ENCODE results near the gene RINL.

The RINL gene

GRCh38 chr19:38852231-38853044 lies 25.6 kb downstream of the RINL start:
- H3K4me3 ChIP-seq: peak overlapping the region; percentile 62 to 88 (median 79)
- peak overlapping the region; percentile 94 to 100 (median 99) for H3K27ac ChIP-seq

- peak overlapping the region; percentile 94 to 100 (median 99) for H3K27ac ChIP-seq
- peak overlapping the region; percentile 62 to 88 (median 79) for H3K4me3 ChIP-seq
Measured at GRCh38 chr19:38851622-38852230, 26.3 kb downstream of the RINL start.

- Histone ChIP-seq H3K4me3 (peak overlapping the region; percentile 47 to 88 (median 79)), H3K27ac (peak overlapping the region; percentile 94 to 100 (median 99))
Measured at GRCh38 chr19:38850976-38851621, 27.0 kb downstream of the RINL start.

GRCh38 chr19:38850436-38850975 lies 27.6 kb downstream of the RINL start:
- Histone ChIP-seq H3K4me3 (peak overlapping the region; percentile 47 to 88 (median 79)), H3K27ac (peak overlapping the region; percentile 94 to 100 (median 99))

GRCh38 chr19:38849860-38850435 lies 28.1 kb downstream of the RINL start, which contains the start of gene HNRNPL:
HNRNPL (minus strand) TSS chr19:38849986; CDS start chr19:38849966, 20 bp downstream.
- Histone ChIP-seq H3K4me3 (peak within 1 kb of the TSS; percentile 74 to 99 (median 89)), H3K27ac (peak within 1 kb of the TSS; percentile 97 to 100 (median 100))

GRCh38 chr19:38849147-38849859 lies 28.8 kb downstream of the RINL start:
- peak overlapping the region; percentile 71 to 99 (median 89) for H3K4me3 ChIP-seq

GRCh38 chr19:38848299-38849146 lies 29.6 kb downstream of the RINL start:
- peak overlapping the region in 20 of 21 experiments; percentile 64 to 100 (median 100) for H3K27ac ChIP-seq
- H3K4me3 ChIP-seq: peak overlapping the region; percentile 71 to 99 (median 89)

More at GRCh38 chr19:38849147-38849859, 28.8 kb downstream of the RINL start:
- H3K27ac ChIP-seq: peak overlapping the region; percentile 97 to 100 (median 100)

- Histone ChIP-seq H3K27ac (peak overlapping the region in 1 of 21 experiments; percentile 39), H3K4me3 (no peak overlapping the region)
Measured at GRCh38 chr19:38846097-38846496, 32.0 kb downstream of the RINL start.

- Histone ChIP-seq H3K4me3 (no peak overlapping the region), H3K27ac (peak overlapping the region in 2 of 21 experiments; percentile 14 to 39)
Measured at GRCh38 chr19:38845374-38846024, 32.6 kb downstream of the RINL start.

GRCh38 chr19:38844093-38844686 lies 33.9 kb downstream of the RINL start:
- Histone ChIP-seq H3K27ac (peak overlapping the region in 4 of 21 experiments; percentile 8 to 33 (median 10)), H3K4me3 (no peak overlapping the region)

GRCh38 chr19:38843175-38843758 lies 34.8 kb downstream of the RINL start:
- Histone ChIP-seq H3K4me3 (no peak overlapping the region), H3K27ac (peak overlapping the region in 7 of 21 experiments; percentile 8 to 66 (median 53))

GRCh38 chr19:38842439-38843174 lies 35.5 kb downstream of the RINL start:
- peak overlapping the region in 8 of 21 experiments; percentile 6 to 66 (median 56) for H3K27ac ChIP-seq
- H3K4me3 ChIP-seq: no peak overlapping the region

- Histone ChIP-seq H3K27ac (peak overlapping the region in 9 of 21 experiments; percentile 8 to 64 (median 24)), H3K4me3 (no peak overlapping the region)
Measured at GRCh38 chr19:38841787-38842438, 36.2 kb downstream of the RINL start.

GRCh38 chr19:38841180-38841766 lies 36.8 kb downstream of the RINL start:
- Histone ChIP-seq H3K27ac (peak overlapping the region in 9 of 21 experiments; percentile 8 to 73 (median 52)), H3K4me3 (no peak overlapping the region)

GRCh38 chr19:38840583-38840968 lies 37.5 kb downstream of the RINL start:
- H3K4me3 ChIP-seq: no peak overlapping the region
- H3K27ac ChIP-seq: peak overlapping the region in 10 of 21 experiments; percentile 8 to 85 (median 62)

Measured in skin epidermis (tissue), 12 donors.